B cell (primary cell): ENCODE results near the gene CD109. TPM values are rescaled to one million over a fixed set of nuclear protein-coding genes. Genes with fewer than 3 reads are reported as not detected.

ENCODE experiments used
- ATAC-seq: fragments of 200-7000 bp; cut with Tn5 transposase; one replicate; pipeline ENCODE4 v1.10.0; 2021; ENCODE audit warnings: low read depth, mild to moderate bottlenecking, moderate number of reproducible peaks, moderate library complexity
- CTCF ChIA-PET: fragments of 350-600 bp; sonication (Branson Sonifier 250); formaldehyde crosslinking; loops from one replicate; lab custom pipeline; 2021; ENCODE audit warnings: antibody characterized with exemption, inconsistent platforms; lab: Charles Lee
- POLR2A ChIA-PET: fragments of 350-600 bp; sonication (Branson Sonifier 250); formaldehyde crosslinking; loops from one replicate; lab custom pipeline; 2021; ENCODE audit warnings: antibody characterized with exemption; lab: Charles Lee
- DNase-seq: peaks from one replicate; pipeline ENCODE4 v3.0.0; 2013
- H2AFZ ChIP-seq: 2 replicates; pipeline ENCODE4 v1.6.1; 2012; ENCODE audit warnings: mild to moderate bottlenecking, low read depth, low read length; ENCODE audit not compliant: insufficient read depth, poor library complexity, severe bottlenecking
- H3K27ac ChIP-seq, 2 donors: 1 replicate in 1 of 2; 2 replicates in 1 of 2; pipeline ENCODE4 v1.5.1; 2012 to 2013; ENCODE audit warnings: low read length in 2 of 2, mild to moderate bottlenecking in 2 of 2, moderate library complexity in 1 of 2
- H3K27me3 ChIP-seq, 4 experiments: fragments of 200-600 bp in 1 of 4; sonication (generic) in 1 of 4; replicated peaks in 1 of 4; 1 replicate in 2 of 4; 2 replicates in 2 of 4; pipeline versions ENCODE4 v1.6.1 to v1.7.0; 2013 to 2016; ENCODE audit warnings: low read length in 3 of 4, mild to moderate bottlenecking in 2 of 4, mixed read lengths in 1 of 4, moderate library complexity in 1 of 4; ENCODE audit not compliant: insufficient read depth in 4 of 4, control insufficient read depth in 3 of 4; ENCODE audit errors: control extremely low read depth in 1 of 4
- H3K36me3 ChIP-seq, 2 experiments: replicated peaks in 1 of 2; 1 replicate in 1 of 2; 2 replicates in 1 of 2; pipeline versions ENCODE4 v1.6.1 to v1.7.1; 2013; ENCODE audit warnings: low read length in 1 of 2; ENCODE audit not compliant: insufficient read depth in 2 of 2, control insufficient read depth in 1 of 2; ENCODE audit errors: control extremely low read depth in 1 of 2, extremely low read depth in 1 of 2
- H3K4me1 ChIP-seq, 2 donors: fragments of 200-600 bp in 1 of 2; sonication (generic) in 1 of 2; 1 replicate in 1 of 2; 2 replicates in 1 of 2; pipeline versions ENCODE4 v1.5.1 to v1.6.1; 2013 to 2017; ENCODE audit warnings: low read length in 2 of 2; ENCODE audit not compliant: control insufficient read depth in 2 of 2, insufficient read depth in 2 of 2
- H3K4me2 ChIP-seq: replicated peaks from 2 replicates; pipeline ENCODE3; 2012; ENCODE audit warnings: mild to moderate bottlenecking, low read depth, low read length; ENCODE audit not compliant: poor library complexity, severe bottlenecking
- H3K4me3 ChIP-seq, 5 experiments: fragments of 200-600 bp in 1 of 5; sonication (generic) in 1 of 5; 1 replicate in 3 of 5; 2 replicates in 2 of 5; pipeline versions ENCODE4 v1.5.1 to v1.7.0; 2011 to 2016; ENCODE audit warnings: low read length in 4 of 5, mild to moderate bottlenecking in 4 of 5, low read depth in 2 of 5, control low read depth in 1 of 5, moderate library complexity in 1 of 5; ENCODE audit not compliant: insufficient read depth in 1 of 5; ENCODE audit errors: control extremely low read depth in 1 of 5, extremely low read depth in 1 of 5
- H3K79me2 ChIP-seq: fragments of 200-600 bp; sonication (generic); one replicate; pipeline ENCODE4 v1.6.0; 2016; ENCODE audit warnings: low read length; ENCODE audit not compliant: control insufficient read depth, insufficient read depth
- H3K9ac ChIP-seq: fragments of 200-600 bp; sonication (generic); 2 replicates; pipeline ENCODE4 v1.6.1; 2017; ENCODE audit warnings: mild to moderate bottlenecking, low read length, moderate library complexity
- H3K9me3 ChIP-seq, 3 donors: one replicate each; pipeline versions ENCODE4 v1.6.1 to v1.7.1; 2013; ENCODE audit warnings: low read length in 2 of 3; ENCODE audit not compliant: control insufficient read depth in 2 of 3, insufficient read depth in 1 of 3; ENCODE audit errors: control extremely low read depth in 1 of 3
- H4K20me1 ChIP-seq: 2 replicates; pipeline ENCODE4 v1.6.0; 2012; ENCODE audit warnings: mild to moderate bottlenecking, low read length; ENCODE audit not compliant: insufficient read depth, control insufficient read depth, poor library complexity, severe bottlenecking
- H3K27ac Mint-ChIP-seq: one replicate; pipeline ENCODE4 v1.8.0; 2021; ENCODE audit warnings: mixed read lengths
- H3K27me3 Mint-ChIP-seq: one replicate; pipeline ENCODE4 v1.8.0; 2021; ENCODE audit warnings: mixed read lengths
- H3K4me1 Mint-ChIP-seq: one replicate; pipeline ENCODE4 v1.8.0; 2021; ENCODE audit warnings: mixed read lengths
- H3K4me3 Mint-ChIP-seq: one replicate; pipeline ENCODE4 v1.8.0; 2021; ENCODE audit warnings: mixed read lengths
- H3K9me3 Mint-ChIP-seq: one replicate; pipeline ENCODE4 v1.8.0; 2022; ENCODE audit warnings: mixed read lengths; ENCODE audit not compliant: insufficient read depth
- EZH2 ChIP-seq: IDR thresholded peaks from 2 replicates; pipeline ENCODE4 v1.6.1; 2012; ENCODE audit warnings: borderline replicate concordance, low read depth, mild to moderate bottlenecking, moderate library complexity, low read length; ENCODE audit not compliant: insufficient read depth, poor library complexity, severe bottlenecking
- WGBS: methylation state at CpG from one replicate; pipeline ENCODE4 v1.1.5; 2013; ENCODE audit warnings: missing lambda C conversion rate; ENCODE audit not compliant: insufficient coverage; 5-methylcytosine and 5-hydroxymethylcytosine counted together
- intact Hi-C: fragments of 100-400 bp; cut with micrococcal nuclease; formaldehyde crosslinking; loops from one replicate; pipeline ENCODE4 v1.10.0; 2022
- polyA plus RNA-seq: library from polyadenylated mRNA; depleted of rRNA; stranded (reverse); fragments of >200 nt; gene quantifications from 2 replicates; pipeline ENCODE4 v1.2.3, GENCODE V29; 2012
- total RNA-seq, 2 donors: library from RNA; stranded (reverse); fragments of 120-200 nt in 1 of 2; gene quantifications; 1 replicate in 1 of 2; 2 replicates in 1 of 2; pipeline versions ENCODE4 v1.2.3 to v1.2.4, GENCODE V29; 2013 to 2022
- TF ChIP-seq, protein P1 (sequence below): fragments of 200-600 bp; IDR thresholded peaks from one replicate; pipeline ENCODE4 v1.8.0; 2022; ENCODE audit warnings: antibody characterized with exemption, mild to moderate bottlenecking

Gene CD109
- total and polyA plus RNA-seq, 2 donors (not counting 1 experiment from before 2014, with no cell fraction given) = 0.15 TPM; not detected in 1

DNA sequence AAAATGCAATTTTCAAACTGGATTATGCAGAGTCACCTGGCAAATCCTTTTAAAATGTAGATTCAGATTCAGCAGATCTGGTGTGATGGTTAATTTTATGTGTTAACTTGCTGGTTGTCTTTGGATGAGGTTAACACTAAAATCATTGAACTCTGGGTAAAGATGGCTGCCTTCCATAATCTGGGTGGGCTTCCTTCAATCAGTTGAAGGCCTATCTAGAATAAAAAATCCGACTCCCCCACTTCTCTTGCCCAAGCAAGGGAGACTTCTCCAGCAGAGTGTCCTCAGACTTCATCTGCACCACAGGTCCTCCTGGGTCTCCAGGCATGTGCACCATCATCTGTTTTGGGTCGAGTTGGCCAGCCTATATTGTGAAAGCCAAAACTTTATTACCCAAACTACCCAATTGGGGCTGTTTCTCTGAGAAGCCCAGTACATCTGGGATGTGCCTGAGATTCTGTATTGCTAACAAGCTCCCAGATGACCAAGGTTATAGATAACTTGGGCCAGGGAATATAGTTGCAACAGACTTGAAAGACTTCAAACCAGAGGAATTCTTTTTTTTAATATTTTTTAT, 40.6 kb upstream of the CD109 start:
- Mint-ChIP-seq H3K9me3 (no peaks in the 10 kb centered on the region), H3K27ac (no peak overlapping the region), H3K4me1 (peaks cover 23% of the 10 kb centered on the region), H3K4me3 (peak overlapping the region; percentile 100), H3K27me3 (no peaks in the 10 kb centered on the region)
- WGBS = 100% methylated on average over 2 of the region's 2 CpGs
- ATAC-seq (no peak), DNase-seq (no peak)
- Histone ChIP-seq H3K79me2 (peaks cover 3% of the 10 kb centered on the region), H3K27me3 (no peaks in the 10 kb centered on the region), H3K9ac (peak overlapping the region; percentile 97), H3K4me2 (peak overlapping the region; percentile 85), H3K36me3 (no peaks in the 10 kb centered on the region), H4K20me1 (no peaks in the 10 kb centered on the region), H2AFZ (peak overlapping the region; percentile 99), H3K27ac (no peak overlapping the region), H3K4me1 (peaks cover 8 to 14% of the 10 kb centered on the region in 2 donors), H3K4me3 (peak overlapping the region in 1 of 5 experiments; percentile 94), H3K9me3 (no peaks in the 10 kb centered on the region)
- intact Hi-C loops = no loop called here
- TF ChIP-seq EZH2 = no peak
- TF ChIP-seq, protein P1, sequence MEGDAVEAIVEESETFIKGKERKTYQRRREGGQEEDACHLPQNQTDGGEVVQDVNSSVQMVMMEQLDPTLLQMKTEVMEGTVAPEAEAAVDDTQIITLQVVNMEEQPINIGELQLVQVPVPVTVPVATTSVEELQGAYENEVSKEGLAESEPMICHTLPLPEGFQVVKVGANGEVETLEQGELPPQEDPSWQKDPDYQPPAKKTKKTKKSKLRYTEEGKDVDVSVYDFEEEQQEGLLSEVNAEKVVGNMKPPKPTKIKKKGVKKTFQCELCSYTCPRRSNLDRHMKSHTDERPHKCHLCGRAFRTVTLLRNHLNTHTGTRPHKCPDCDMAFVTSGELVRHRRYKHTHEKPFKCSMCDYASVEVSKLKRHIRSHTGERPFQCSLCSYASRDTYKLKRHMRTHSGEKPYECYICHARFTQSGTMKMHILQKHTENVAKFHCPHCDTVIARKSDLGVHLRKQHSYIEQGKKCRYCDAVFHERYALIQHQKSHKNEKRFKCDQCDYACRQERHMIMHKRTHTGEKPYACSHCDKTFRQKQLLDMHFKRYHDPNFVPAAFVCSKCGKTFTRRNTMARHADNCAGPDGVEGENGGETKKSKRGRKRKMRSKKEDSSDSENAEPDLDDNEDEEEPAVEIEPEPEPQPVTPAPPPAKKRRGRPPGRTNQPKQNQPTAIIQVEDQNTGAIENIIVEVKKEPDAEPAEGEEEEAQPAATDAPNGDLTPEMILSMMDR = no peak
- ChIA-PET POLR2A (interaction anchor here (3.4 kb wide), 1 partner anchor 135 kb away, joined by 49 read pairs; the partner anchor contains the start of gene EEF1A1), CTCF (interaction anchor here (0.6 kb wide), 1 partner anchor 334 kb away, joined by 3 read pairs; no protein-coding TSS in a partner anchor)

- H3K27ac ChIP-seq = no peak overlapping the region
- peaks cover 8 to 14% of the 10 kb centered on the region in 2 donors for H3K4me1 ChIP-seq
- H3K79me2 ChIP-seq = peaks cover 3% of the 10 kb centered on the region
- Mint-ChIP-seq H3K4me1 (peaks cover 23% of the 10 kb centered on the region), H3K9me3 (no peaks in the 10 kb centered on the region), H3K27ac (no peak overlapping the region), H3K4me3 (no peak overlapping the region), H3K27me3 (no peaks in the 10 kb centered on the region)
- intact Hi-C loops = no loop called here
- no peaks in the 10 kb centered on the region for H3K36me3 ChIP-seq
- TF ChIP-seq, protein P1 = no peak
- TF ChIP-seq EZH2 = no peak
- no peak overlapping the region for H3K4me2 ChIP-seq
- H3K9me3 ChIP-seq = no peaks in the 10 kb centered on the region
- ChIA-PET POLR2A (no interaction called here), CTCF (no interaction called here)
- no peak overlapping the region for H2AFZ ChIP-seq
- no peaks in the 10 kb centered on the region for H4K20me1 ChIP-seq
- no peaks in the 10 kb centered on the region for H3K27me3 ChIP-seq
- WGBS = no CpG with 5 or more reads among the region's 2 CpGs
- H3K9ac ChIP-seq = no peak overlapping the region
- no peak for DNase-seq
- no peak overlapping the region for H3K4me3 ChIP-seq
- ATAC-seq = no peak
Measured at GRCh38 chr6:73656531-73657145, 39.4 kb upstream of the CD109 start.
